Lower lobe of right lung (tissue), 2 donors: ENCODE results near the gene USP21. TPM values are rescaled to one million over a fixed set of nuclear protein-coding genes. Genes with fewer than 3 reads are reported as not detected.

Experiments used
- ATAC-seq, 2 donors: fragments of 200-7000 bp; cut with Tn5 transposase; one replicate each; pipeline ENCODE4 v1.9.1; 2020 to 2022; ENCODE audit warnings: mild to moderate bottlenecking in 2 of 2, moderate library complexity in 2 of 2
- DNase-seq: peaks from one replicate; pipeline ENCODE4 v3.0.0-alpha.2; 2020
- H3K27ac ChIP-seq: fragments of 200-600 bp; one replicate; pipeline ENCODE4 v1.8.0; 2022
- H3K27me3 ChIP-seq: fragments of 200-600 bp; one replicate; pipeline ENCODE4 v1.8.0; 2022; ENCODE audit warnings: low read depth
- H3K36me3 ChIP-seq: fragments of 200-600 bp; one replicate; pipeline ENCODE4 v1.8.0; 2022; ENCODE audit warnings: mild to moderate bottlenecking
- H3K4me1 ChIP-seq: fragments of 200-600 bp; one replicate; pipeline ENCODE4 v1.8.0; 2022
- H3K4me3 ChIP-seq: fragments of 200-600 bp; one replicate; pipeline ENCODE4 v1.8.0; 2022; ENCODE audit warnings: mild to moderate bottlenecking
- H3K9me3 ChIP-seq: fragments of 200-600 bp; one replicate; pipeline ENCODE4 v1.8.0; 2022
- CTCF ChIP-seq: fragments of 200-600 bp; IDR thresholded peaks from one replicate; pipeline ENCODE4 v1.8.0; 2022; ENCODE audit warnings: antibody characterized with exemption, mild to moderate bottlenecking
- intact Hi-C: fragments of 100-400 bp; cut with DNase I; formaldehyde crosslinking; loops from one replicate; pipeline ENCODE4 v1.11.0; 2022
- total RNA-seq: library from RNA; stranded (reverse); fragmentation: NEBNext Ultra II Directional; extraction: Animal tissue kit (Norgen Biotek cat#: 25700); gene quantifications from one replicate; pipeline ENCODE4 v1.2.1, GENCODE V29; 2021
- donor health status: DM: no; HTN: yes; CAD: no; lungs with severe emphysema.

USP21 gene
- total RNA-seq, 1 donor from 2014 or later = 32.2 TPM

GRCh38 chr1:161190962-161191521, 31.7 kb downstream of the USP21 start:
- no peak overlapping the region for H3K4me3 ChIP-seq
- ATAC-seq (no peak), DNase-seq (no peak)
- intact Hi-C loops = no loop called here
- no peak for TF ChIP-seq CTCF
- no peaks in the 10 kb centered on the region for H3K9me3 ChIP-seq
- peaks cover 45% of the 10 kb centered on the region for H3K4me1 ChIP-seq
- H3K36me3 ChIP-seq = peaks cover 7% of the 10 kb centered on the region
- H3K27me3 ChIP-seq = no peaks in the 10 kb centered on the region
- no peak overlapping the region for H3K27ac ChIP-seq

- no peak for ATAC-seq
- intact Hi-C loops = no loop called here
- H3K4me3 ChIP-seq = no peak overlapping the region
- H3K27ac ChIP-seq = no peak overlapping the region
- no peak for DNase-seq
- H3K4me1 ChIP-seq = peaks cover 45% of the 10 kb centered on the region
- peaks cover 7% of the 10 kb centered on the region for H3K36me3 ChIP-seq
- H3K27me3 ChIP-seq = no peaks in the 10 kb centered on the region
- TF ChIP-seq CTCF = no peak
- no peaks in the 10 kb centered on the region for H3K9me3 ChIP-seq
Observed at GRCh38 chr1:161191971-161192370, 32.7 kb downstream of the USP21 start.

GRCh38 chr1:161192476-161193465, 33.5 kb downstream of the USP21 start:
- DNase-seq (no peak), ATAC-seq (peak; percentile 77 to 78)
- Histone ChIP-seq H3K27ac (no peak overlapping the region), H3K4me3 (no peak overlapping the region), H3K9me3 (no peaks in the 10 kb centered on the region), H3K27me3 (no peaks in the 10 kb centered on the region), H3K36me3 (peaks cover 7% of the 10 kb centered on the region), H3K4me1 (peaks cover 50% of the 10 kb centered on the region)
- TF ChIP-seq CTCF = peak; percentile 93
- intact Hi-C loops = no loop called here

- no peak overlapping the region for H3K27ac ChIP-seq
- peak; percentile 12 for TF ChIP-seq CTCF
- H3K4me3 ChIP-seq = no peak overlapping the region
- ATAC-seq (peak in 1 of 2 donors; percentile 2), DNase-seq (no peak)
- intact Hi-C loops = no loop called here
- peaks cover 7% of the 10 kb centered on the region for H3K36me3 ChIP-seq
- no peaks in the 10 kb centered on the region for H3K9me3 ChIP-seq
- no peaks in the 10 kb centered on the region for H3K27me3 ChIP-seq
- H3K4me1 ChIP-seq = peaks cover 59% of the 10 kb centered on the region
Observed at GRCh38 chr1:161193561-161194235, 34.4 kb downstream of the USP21 start.

- no peak overlapping the region for H3K27ac ChIP-seq
- no peaks in the 10 kb centered on the region for H3K27me3 ChIP-seq
- DNase-seq (no peak), ATAC-seq (no peak)
- no peaks in the 10 kb centered on the region for H3K9me3 ChIP-seq
- H3K4me3 ChIP-seq = no peak overlapping the region
- no peak for TF ChIP-seq CTCF
- peaks cover 7% of the 10 kb centered on the region for H3K36me3 ChIP-seq
- peaks cover 74% of the 10 kb centered on the region for H3K4me1 ChIP-seq
- intact Hi-C loops = no loop called here
Observed at GRCh38 chr1:161195171-161195570, 35.9 kb downstream of the USP21 start.
